ENCODE data around the gene CRYZL1.

The CRYZL1 gene

DNA sequence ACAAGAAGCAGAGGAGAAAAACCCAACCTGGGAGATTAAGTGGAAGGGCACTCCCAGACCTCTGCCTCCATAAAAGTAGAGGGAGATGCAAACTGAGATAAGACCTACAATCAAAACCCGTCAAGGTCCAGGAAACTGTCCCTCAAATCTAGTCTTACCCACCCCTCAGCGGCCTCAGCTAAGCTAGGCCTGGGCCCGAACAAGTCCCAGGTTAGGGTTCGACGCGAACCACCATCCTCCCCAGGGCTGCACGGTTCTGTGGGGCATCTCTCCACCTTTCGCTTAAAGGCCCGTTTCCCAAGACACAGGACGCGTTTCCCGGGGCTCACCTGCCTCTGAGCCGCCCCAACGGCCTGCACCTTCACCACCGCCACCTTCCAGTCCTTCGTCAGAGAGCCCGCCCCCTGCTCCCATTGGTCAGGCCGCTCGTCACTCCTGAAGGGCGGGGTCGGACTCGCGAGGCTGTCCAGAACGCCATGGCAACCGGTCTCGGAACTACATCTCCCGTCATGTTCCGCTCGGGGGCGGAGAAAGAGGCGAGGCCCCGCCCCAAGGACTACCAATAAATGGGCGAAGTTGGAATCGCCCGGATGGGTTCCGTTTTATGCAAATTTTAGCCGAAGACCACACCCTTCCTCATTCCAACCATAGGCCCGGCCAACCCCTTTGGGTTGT lies at the start of gene CRYZL1:
Gene CRYZL1 (minus strand): TSS at position 390 of the 675 bp plus-strand sequence. CDS start 10,190 bp downstream, outside the sequence.
- TF ChIP-seq, protein P1, sequence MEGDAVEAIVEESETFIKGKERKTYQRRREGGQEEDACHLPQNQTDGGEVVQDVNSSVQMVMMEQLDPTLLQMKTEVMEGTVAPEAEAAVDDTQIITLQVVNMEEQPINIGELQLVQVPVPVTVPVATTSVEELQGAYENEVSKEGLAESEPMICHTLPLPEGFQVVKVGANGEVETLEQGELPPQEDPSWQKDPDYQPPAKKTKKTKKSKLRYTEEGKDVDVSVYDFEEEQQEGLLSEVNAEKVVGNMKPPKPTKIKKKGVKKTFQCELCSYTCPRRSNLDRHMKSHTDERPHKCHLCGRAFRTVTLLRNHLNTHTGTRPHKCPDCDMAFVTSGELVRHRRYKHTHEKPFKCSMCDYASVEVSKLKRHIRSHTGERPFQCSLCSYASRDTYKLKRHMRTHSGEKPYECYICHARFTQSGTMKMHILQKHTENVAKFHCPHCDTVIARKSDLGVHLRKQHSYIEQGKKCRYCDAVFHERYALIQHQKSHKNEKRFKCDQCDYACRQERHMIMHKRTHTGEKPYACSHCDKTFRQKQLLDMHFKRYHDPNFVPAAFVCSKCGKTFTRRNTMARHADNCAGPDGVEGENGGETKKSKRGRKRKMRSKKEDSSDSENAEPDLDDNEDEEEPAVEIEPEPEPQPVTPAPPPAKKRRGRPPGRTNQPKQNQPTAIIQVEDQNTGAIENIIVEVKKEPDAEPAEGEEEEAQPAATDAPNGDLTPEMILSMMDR (IDR thresholded peaks at IDR 0.05; ENCODE audit: low read depth, low read length, missing control alignments): no peak

DNA sequence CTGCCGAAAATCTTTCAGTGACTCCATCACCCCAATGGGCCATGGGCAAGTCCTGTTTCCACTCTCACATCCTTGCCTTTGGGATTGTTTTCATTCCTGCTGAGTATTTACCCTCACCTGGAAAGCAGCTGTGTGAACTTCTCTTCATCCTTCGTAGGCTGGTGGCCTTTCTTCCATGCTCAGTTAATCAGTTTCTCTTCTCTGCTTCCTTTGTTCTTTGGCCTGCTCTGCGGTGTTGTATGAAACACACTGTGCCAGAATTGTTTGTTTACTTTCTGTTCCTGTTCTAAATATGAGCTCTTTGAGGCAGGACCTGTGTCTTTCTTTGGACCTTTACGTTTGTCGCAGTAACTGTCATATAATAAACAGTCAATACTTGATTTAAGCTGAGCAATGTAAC lies 49.3 kb upstream of the CRYZL1 start:
- H3K4me3 ChIP-seq (replicated peaks; ENCODE audit: low read depth, low read length): no peak overlapping the region
- TF ChIP-seq, protein P1 (IDR thresholded peaks at IDR 0.05; ENCODE audit: low read depth, low read length, missing control alignments): no peak
- no peak for DNase-seq (ENCODE audit: extremely low read depth, low read depth)

More for the DNA sequence above, at the start of gene CRYZL1:
- peak within 1 kb of the TSS; percentile 85 for H3K4me3 ChIP-seq (replicated peaks; ENCODE audit: low read depth, low read length)
- DNase-seq (ENCODE audit: extremely low read depth, low read depth): peak; percentile 95

DNA sequence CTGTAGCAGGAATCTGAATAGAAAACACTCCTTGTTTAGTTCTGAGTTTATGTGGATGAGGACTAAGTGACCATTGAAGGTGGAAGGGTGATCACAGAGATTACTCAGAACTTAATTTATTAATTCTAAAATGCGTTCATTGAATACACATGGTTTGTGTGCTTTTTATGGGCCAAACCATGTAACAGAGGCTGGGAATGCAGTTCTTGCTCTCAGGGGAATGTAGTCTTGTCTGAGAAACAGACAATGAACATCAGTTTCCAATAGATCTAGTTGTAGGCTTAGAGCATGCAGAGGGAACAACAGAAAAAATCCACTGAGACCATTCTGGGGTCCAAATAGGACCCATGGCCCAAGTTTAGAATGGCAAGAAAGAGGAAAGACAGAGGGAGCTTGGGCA lies 46.8 kb upstream of the CRYZL1 start:
- H3K4me3 ChIP-seq (replicated peaks; ENCODE audit: low read depth, low read length): no peak overlapping the region
- TF ChIP-seq, protein P1 (IDR thresholded peaks at IDR 0.05; ENCODE audit: low read depth, low read length, missing control alignments): no peak
- DNase-seq (ENCODE audit: extremely low read depth, low read depth): no peak

DNA sequence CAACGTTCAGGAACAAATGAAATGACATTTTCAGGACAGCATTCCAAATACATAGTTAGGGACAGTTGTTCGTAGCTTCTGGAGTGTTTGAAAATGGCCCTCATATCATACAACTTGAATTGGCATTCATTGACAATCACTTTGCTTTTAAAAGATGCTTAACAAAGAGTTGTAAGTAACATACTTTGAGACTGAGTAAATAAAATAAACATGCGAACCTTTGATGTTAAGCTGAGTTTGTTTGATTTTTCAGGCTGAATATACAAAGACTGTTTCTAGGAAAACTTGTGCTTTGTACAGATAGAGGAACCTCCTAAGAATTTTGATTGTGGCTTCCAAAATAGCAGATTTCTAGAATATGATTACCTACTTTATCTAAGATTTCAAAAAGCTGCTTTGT lies 46.1 kb upstream of the CRYZL1 start:
- no peak overlapping the region for H3K4me3 ChIP-seq (replicated peaks; ENCODE audit: low read depth, low read length)
- TF ChIP-seq, protein P1 (IDR thresholded peaks at IDR 0.05; ENCODE audit: low read depth, low read length, missing control alignments): no peak
- no peak for DNase-seq (ENCODE audit: extremely low read depth, low read depth)

DNA sequence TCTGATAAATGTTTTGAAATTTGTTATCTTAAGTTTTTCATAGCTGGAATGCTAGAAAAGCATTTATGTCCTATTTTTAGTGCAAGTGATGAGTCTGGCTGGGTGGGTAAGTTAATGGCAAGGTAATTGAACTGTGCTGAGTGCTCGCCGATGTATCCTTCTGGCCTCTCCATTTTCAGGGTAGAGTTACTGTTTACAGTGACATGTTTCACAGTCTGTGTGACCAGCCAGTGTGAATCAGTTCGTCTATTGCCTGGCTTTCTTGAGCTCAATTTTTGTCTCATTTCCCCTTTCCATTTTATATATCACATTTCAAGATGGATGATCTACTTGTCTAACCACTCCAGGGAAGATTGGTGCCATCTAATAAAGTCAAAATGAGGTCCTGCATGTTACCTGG lies 44.8 kb upstream of the CRYZL1 start:
- DNase-seq (ENCODE audit: extremely low read depth, low read depth): no peak
- TF ChIP-seq, protein P1 (IDR thresholded peaks at IDR 0.05; ENCODE audit: low read depth, low read length, missing control alignments): no peak
- H3K4me3 ChIP-seq (replicated peaks; ENCODE audit: low read depth, low read length): no peak overlapping the region

DNA sequence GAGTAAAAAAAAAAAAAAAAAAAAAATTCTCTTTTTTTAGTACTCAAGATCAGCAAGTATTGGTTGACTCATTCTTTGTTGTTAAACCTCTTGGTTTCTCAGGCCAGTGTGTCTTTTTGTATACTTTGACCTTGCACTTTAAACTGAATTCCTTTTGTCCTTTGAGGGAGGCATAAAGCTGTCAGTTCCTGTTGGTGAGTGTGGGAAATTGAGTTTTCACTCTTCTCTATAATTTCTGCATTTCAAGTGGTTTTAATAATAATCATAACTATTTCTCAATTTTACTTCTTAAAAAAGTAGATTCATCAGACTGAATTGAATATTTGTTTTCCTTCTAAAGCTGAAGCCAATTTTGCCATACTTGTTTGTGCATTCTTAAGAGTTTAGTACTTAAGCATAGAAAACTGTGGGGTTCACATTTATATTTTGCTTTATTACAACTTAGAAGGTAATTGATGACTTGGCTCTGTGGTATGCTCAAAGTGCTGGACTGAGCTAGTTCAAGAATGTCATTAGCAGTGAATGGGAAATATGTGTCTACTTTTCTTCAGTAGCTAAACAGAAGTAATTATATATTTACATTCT lies 44.2 kb upstream of the CRYZL1 start:
- no peak overlapping the region for H3K4me3 ChIP-seq (replicated peaks; ENCODE audit: low read depth, low read length)
- TF ChIP-seq, protein P1 (IDR thresholded peaks at IDR 0.05; ENCODE audit: low read depth, low read length, missing control alignments): no peak
- DNase-seq (ENCODE audit: extremely low read depth, low read depth): peak; percentile 10
